HG03066 (cell line): ENCODE results near the gene XPNPEP1.

ENCODE experiments used
- ATAC-seq: cut with Tn5 transposase; IDR thresholded peaks from one replicate; pipeline ENCODE4 v1.9.1; 2021; ENCODE audit warnings: low read depth; ENCODE audit not compliant: unreplicated experiment

XPNPEP1 gene

DNA sequence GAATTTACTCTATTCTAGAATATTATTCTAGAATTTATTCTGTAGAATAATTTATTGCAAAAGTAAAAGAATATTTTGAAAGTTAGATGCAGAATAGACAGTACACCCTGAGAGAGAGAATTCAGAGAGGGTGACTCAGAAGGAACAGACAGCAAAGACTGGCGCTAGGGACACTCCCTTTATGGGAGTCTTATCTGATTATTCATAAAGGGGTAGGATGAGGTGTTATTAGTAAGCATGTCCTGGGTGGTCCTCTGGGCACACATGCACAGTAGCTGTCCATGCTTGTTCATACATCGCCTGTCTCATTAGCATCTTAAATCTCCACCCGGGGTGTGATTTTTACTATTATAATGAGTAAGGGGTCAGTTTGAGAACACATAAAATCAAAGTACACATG is 100.1 kb downstream of the XPNPEP1 start:
- ATAC-seq, result no peak

DNA sequence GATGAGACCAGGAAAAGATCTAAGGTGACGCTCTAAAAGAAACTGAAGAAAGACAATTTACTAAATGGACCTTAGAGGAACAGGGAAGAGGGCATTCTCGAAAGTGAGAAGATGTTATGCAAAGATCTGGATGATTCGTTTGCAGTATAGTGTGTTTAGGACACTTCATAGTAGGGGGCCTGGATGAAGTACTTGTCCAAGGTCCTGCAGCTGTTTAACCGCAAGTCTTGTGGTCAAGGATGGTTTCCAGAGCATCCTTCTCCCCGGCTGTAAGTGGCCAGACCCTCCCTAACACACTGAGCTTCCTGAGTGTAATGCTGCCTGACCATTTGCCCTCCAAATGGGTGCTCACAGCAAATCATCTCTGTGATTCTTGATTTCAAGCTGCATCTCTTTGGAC is 101.6 kb downstream of the XPNPEP1 start:
- ATAC-seq, result no peak

- ATAC-seq, result no peak
Observed at GRCh38 chr10:109820620-109821405, 102.5 kb downstream of the XPNPEP1 start.

- no peak for ATAC-seq
Observed at GRCh38 chr10:109819807-109820206, 103.5 kb downstream of the XPNPEP1 start.
